B cell (primary cell): ENCODE measurements around the gene ANKHD1. TPM values are rescaled to one million over a fixed set of nuclear protein-coding genes. Genes with fewer than 3 reads are reported as not detected.

Experiments
- ATAC-seq: fragments of 200-7000 bp; cut with Tn5 transposase; one replicate; pipeline ENCODE4 v1.10.0; 2021; ENCODE audit warnings: low read depth, mild to moderate bottlenecking, moderate number of reproducible peaks, moderate library complexity
- CTCF ChIA-PET: fragments of 350-600 bp; sonication (Branson Sonifier 250); formaldehyde crosslinking; loops from one replicate; lab custom pipeline; 2021; ENCODE audit warnings: antibody characterized with exemption, inconsistent platforms; lab: Charles Lee
- POLR2A ChIA-PET: fragments of 350-600 bp; sonication (Branson Sonifier 250); formaldehyde crosslinking; loops from one replicate; lab custom pipeline; 2021; ENCODE audit warnings: antibody characterized with exemption; lab: Charles Lee
- DNase-seq: peaks from one replicate; pipeline ENCODE4 v3.0.0; 2013
- H2AFZ ChIP-seq: 2 replicates; pipeline ENCODE4 v1.6.1; 2012; ENCODE audit warnings: mild to moderate bottlenecking, low read depth, low read length; ENCODE audit not compliant: insufficient read depth, poor library complexity, severe bottlenecking
- H3K27ac ChIP-seq, 2 donors: 1 replicate in 1 of 2; 2 replicates in 1 of 2; pipeline ENCODE4 v1.5.1; 2012 to 2013; ENCODE audit warnings: low read length in 2 of 2, mild to moderate bottlenecking in 2 of 2, moderate library complexity in 1 of 2
- H3K27me3 ChIP-seq, 4 experiments: fragments of 200-600 bp in 1 of 4; sonication (generic) in 1 of 4; replicated peaks in 1 of 4; 1 replicate in 2 of 4; 2 replicates in 2 of 4; pipeline versions ENCODE4 v1.6.1 to v1.7.0; 2013 to 2016; ENCODE audit warnings: low read length in 3 of 4, mild to moderate bottlenecking in 2 of 4, mixed read lengths in 1 of 4, moderate library complexity in 1 of 4; ENCODE audit not compliant: insufficient read depth in 4 of 4, control insufficient read depth in 3 of 4; ENCODE audit errors: control extremely low read depth in 1 of 4
- H3K36me3 ChIP-seq, 2 experiments: replicated peaks in 1 of 2; 1 replicate in 1 of 2; 2 replicates in 1 of 2; pipeline versions ENCODE4 v1.6.1 to v1.7.1; 2013; ENCODE audit warnings: low read length in 1 of 2; ENCODE audit not compliant: insufficient read depth in 2 of 2, control insufficient read depth in 1 of 2; ENCODE audit errors: control extremely low read depth in 1 of 2, extremely low read depth in 1 of 2
- H3K4me1 ChIP-seq, 2 donors: fragments of 200-600 bp in 1 of 2; sonication (generic) in 1 of 2; 1 replicate in 1 of 2; 2 replicates in 1 of 2; pipeline versions ENCODE4 v1.5.1 to v1.6.1; 2013 to 2017; ENCODE audit warnings: low read length in 2 of 2; ENCODE audit not compliant: control insufficient read depth in 2 of 2, insufficient read depth in 2 of 2
- H3K4me2 ChIP-seq: replicated peaks from 2 replicates; pipeline ENCODE3; 2012; ENCODE audit warnings: mild to moderate bottlenecking, low read depth, low read length; ENCODE audit not compliant: poor library complexity, severe bottlenecking
- H3K4me3 ChIP-seq, 5 experiments: fragments of 200-600 bp in 1 of 5; sonication (generic) in 1 of 5; 1 replicate in 3 of 5; 2 replicates in 2 of 5; pipeline versions ENCODE4 v1.5.1 to v1.7.0; 2011 to 2016; ENCODE audit warnings: low read length in 4 of 5, mild to moderate bottlenecking in 4 of 5, low read depth in 2 of 5, control low read depth in 1 of 5, moderate library complexity in 1 of 5; ENCODE audit not compliant: insufficient read depth in 1 of 5; ENCODE audit errors: control extremely low read depth in 1 of 5, extremely low read depth in 1 of 5
- H3K79me2 ChIP-seq: fragments of 200-600 bp; sonication (generic); one replicate; pipeline ENCODE4 v1.6.0; 2016; ENCODE audit warnings: low read length; ENCODE audit not compliant: control insufficient read depth, insufficient read depth
- H3K9ac ChIP-seq: fragments of 200-600 bp; sonication (generic); 2 replicates; pipeline ENCODE4 v1.6.1; 2017; ENCODE audit warnings: mild to moderate bottlenecking, low read length, moderate library complexity
- H3K9me3 ChIP-seq, 3 donors: one replicate each; pipeline versions ENCODE4 v1.6.1 to v1.7.1; 2013; ENCODE audit warnings: low read length in 2 of 3; ENCODE audit not compliant: control insufficient read depth in 2 of 3, insufficient read depth in 1 of 3; ENCODE audit errors: control extremely low read depth in 1 of 3
- H4K20me1 ChIP-seq: 2 replicates; pipeline ENCODE4 v1.6.0; 2012; ENCODE audit warnings: mild to moderate bottlenecking, low read length; ENCODE audit not compliant: insufficient read depth, control insufficient read depth, poor library complexity, severe bottlenecking
- H3K27ac Mint-ChIP-seq: one replicate; pipeline ENCODE4 v1.8.0; 2021; ENCODE audit warnings: mixed read lengths
- H3K27me3 Mint-ChIP-seq: one replicate; pipeline ENCODE4 v1.8.0; 2021; ENCODE audit warnings: mixed read lengths
- H3K4me1 Mint-ChIP-seq: one replicate; pipeline ENCODE4 v1.8.0; 2021; ENCODE audit warnings: mixed read lengths
- H3K4me3 Mint-ChIP-seq: one replicate; pipeline ENCODE4 v1.8.0; 2021; ENCODE audit warnings: mixed read lengths
- H3K9me3 Mint-ChIP-seq: one replicate; pipeline ENCODE4 v1.8.0; 2022; ENCODE audit warnings: mixed read lengths; ENCODE audit not compliant: insufficient read depth
- EZH2 ChIP-seq: IDR thresholded peaks from 2 replicates; pipeline ENCODE4 v1.6.1; 2012; ENCODE audit warnings: borderline replicate concordance, low read depth, mild to moderate bottlenecking, moderate library complexity, low read length; ENCODE audit not compliant: insufficient read depth, poor library complexity, severe bottlenecking
- WGBS: methylation state at CpG from one replicate; pipeline ENCODE4 v1.1.5; 2013; ENCODE audit warnings: missing lambda C conversion rate; ENCODE audit not compliant: insufficient coverage; 5-methylcytosine and 5-hydroxymethylcytosine counted together
- intact Hi-C: fragments of 100-400 bp; cut with micrococcal nuclease; formaldehyde crosslinking; loops from one replicate; pipeline ENCODE4 v1.10.0; 2022
- polyA plus RNA-seq: library from polyadenylated mRNA; depleted of rRNA; stranded (reverse); fragments of >200 nt; gene quantifications from 2 replicates; pipeline ENCODE4 v1.2.3, GENCODE V29; 2012
- total RNA-seq, 2 donors: library from RNA; stranded (reverse); fragments of 120-200 nt in 1 of 2; gene quantifications; 1 replicate in 1 of 2; 2 replicates in 1 of 2; pipeline versions ENCODE4 v1.2.3 to v1.2.4, GENCODE V29; 2013 to 2022
- TF ChIP-seq, protein P1 (sequence below): fragments of 200-600 bp; IDR thresholded peaks from one replicate; pipeline ENCODE4 v1.8.0; 2022; ENCODE audit warnings: antibody characterized with exemption, mild to moderate bottlenecking

Gene ANKHD1
- total and polyA plus RNA-seq, 2 donors (not counting 1 experiment from before 2014, with no cell fraction given), result 96.3 to 246 TPM

GRCh38 chr5:140488914-140489313, 87.3 kb downstream of the ANKHD1 start:
- no peak for TF ChIP-seq EZH2
- TF ChIP-seq, protein P1, sequence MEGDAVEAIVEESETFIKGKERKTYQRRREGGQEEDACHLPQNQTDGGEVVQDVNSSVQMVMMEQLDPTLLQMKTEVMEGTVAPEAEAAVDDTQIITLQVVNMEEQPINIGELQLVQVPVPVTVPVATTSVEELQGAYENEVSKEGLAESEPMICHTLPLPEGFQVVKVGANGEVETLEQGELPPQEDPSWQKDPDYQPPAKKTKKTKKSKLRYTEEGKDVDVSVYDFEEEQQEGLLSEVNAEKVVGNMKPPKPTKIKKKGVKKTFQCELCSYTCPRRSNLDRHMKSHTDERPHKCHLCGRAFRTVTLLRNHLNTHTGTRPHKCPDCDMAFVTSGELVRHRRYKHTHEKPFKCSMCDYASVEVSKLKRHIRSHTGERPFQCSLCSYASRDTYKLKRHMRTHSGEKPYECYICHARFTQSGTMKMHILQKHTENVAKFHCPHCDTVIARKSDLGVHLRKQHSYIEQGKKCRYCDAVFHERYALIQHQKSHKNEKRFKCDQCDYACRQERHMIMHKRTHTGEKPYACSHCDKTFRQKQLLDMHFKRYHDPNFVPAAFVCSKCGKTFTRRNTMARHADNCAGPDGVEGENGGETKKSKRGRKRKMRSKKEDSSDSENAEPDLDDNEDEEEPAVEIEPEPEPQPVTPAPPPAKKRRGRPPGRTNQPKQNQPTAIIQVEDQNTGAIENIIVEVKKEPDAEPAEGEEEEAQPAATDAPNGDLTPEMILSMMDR, result no peak
- H3K4me3 Mint-ChIP-seq, result no peak overlapping the region
- H3K4me1 ChIP-seq, result no peaks in the 10 kb centered on the region
- no peak overlapping the region for H3K27ac ChIP-seq
- ATAC-seq (no peak), DNase-seq (no peak)
- H3K27ac Mint-ChIP-seq, result no peak overlapping the region
- no peak overlapping the region for H3K9ac ChIP-seq
- intact Hi-C loops, result no loop called here
- ChIA-PET POLR2A (no interaction called here), CTCF (no interaction called here)
- H3K4me1 Mint-ChIP-seq, result no peaks in the 10 kb centered on the region
- H3K4me3 ChIP-seq, result no peak overlapping the region
- no peaks in the 10 kb centered on the region for H3K27me3 Mint-ChIP-seq
- no peaks in the 10 kb centered on the region for H3K9me3 Mint-ChIP-seq
- no peaks in the 10 kb centered on the region for H3K9me3 ChIP-seq
- H3K36me3 ChIP-seq, result peaks cover 0 to 55% of the 10 kb centered on the region in 2 experiments
- H4K20me1 ChIP-seq, result no peaks in the 10 kb centered on the region
- H3K79me2 ChIP-seq, result no peaks in the 10 kb centered on the region
- H2AFZ ChIP-seq, result no peak overlapping the region
- H3K4me2 ChIP-seq, result no peak overlapping the region
- 85% methylated on average over 3 of the region's 6 CpGs for WGBS
- H3K27me3 ChIP-seq, result no peaks in the 10 kb centered on the region

DNA sequence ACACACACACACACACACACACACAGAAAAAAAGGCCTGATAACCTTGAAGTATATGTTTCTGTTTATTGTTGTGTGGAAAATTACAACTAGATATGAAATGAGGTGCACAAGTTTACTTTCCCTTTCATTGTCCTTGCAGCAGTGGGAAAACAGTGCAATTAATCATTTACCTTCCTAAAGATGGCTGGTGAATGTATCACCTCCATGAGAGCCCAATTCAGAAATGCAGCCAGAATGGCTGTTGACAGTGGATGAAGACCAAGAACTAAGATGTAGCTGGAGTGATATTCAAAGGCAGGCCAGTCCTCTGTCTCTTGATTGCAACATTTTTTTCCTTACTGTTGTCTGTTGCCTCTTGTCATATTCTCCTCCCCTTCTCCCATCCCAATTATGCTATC, 96.3 kb downstream of the ANKHD1 start:
- DNase-seq (no peak), ATAC-seq (no peak)
- Mint-ChIP-seq H3K9me3 (no peaks in the 10 kb centered on the region), H3K4me3 (no peak overlapping the region), H3K4me1 (no peaks in the 10 kb centered on the region), H3K27ac (no peak overlapping the region), H3K27me3 (no peaks in the 10 kb centered on the region)
- POLR2A ChIA-PET, result no interaction called here
- intact Hi-C loops, result no loop called here
- Histone ChIP-seq H3K9ac (no peak overlapping the region), H2AFZ (no peak overlapping the region), H3K4me3 (no peak overlapping the region), H3K36me3 (peaks cover 0 to 32% of the 10 kb centered on the region in 2 experiments), H3K4me1 (no peaks in the 10 kb centered on the region), H3K4me2 (no peak overlapping the region), H3K27me3 (no peaks in the 10 kb centered on the region), H4K20me1 (no peaks in the 10 kb centered on the region), H3K9me3 (no peaks in the 10 kb centered on the region), H3K79me2 (peaks cover 3% of the 10 kb centered on the region), H3K27ac (no peak overlapping the region)
- CTCF ChIA-PET, result no interaction called here
- TF ChIP-seq, protein P1, result no peak
- TF ChIP-seq EZH2, result no peak
